ENCODE results near the gene ARHGAP18. TPM values are rescaled to one million over a fixed set of nuclear protein-coding genes. Genes with fewer than 3 reads are reported as not detected.

ARHGAP18 gene
- total RNA-seq, 1 donor from 2014 or later = 110 TPM

- no peak for DNase-seq
Observed at GRCh38 chr6:129665555-129665954, 44.4 kb downstream of the ARHGAP18 start.

- DNase-seq = no peak
Observed at GRCh38 chr6:129663531-129663930, 46.4 kb downstream of the ARHGAP18 start.

GRCh38 chr6:129662980-129663431 lies 47.0 kb downstream of the ARHGAP18 start:
- DNase-seq = no peak

GRCh38 chr6:129662406-129662766 lies 47.6 kb downstream of the ARHGAP18 start:
- no peak for DNase-seq

GRCh38 chr6:129661536-129662405 lies 48.2 kb downstream of the ARHGAP18 start:
- DNase-seq = no peak

- no peak for DNase-seq
Observed at GRCh38 chr6:129660346-129660676, 49.7 kb downstream of the ARHGAP18 start.

- DNase-seq = no peak
Observed at GRCh38 chr6:129659590-129660345, 50.2 kb downstream of the ARHGAP18 start.

- no peak for DNase-seq
Observed at GRCh38 chr6:129659167-129659566, 50.8 kb downstream of the ARHGAP18 start.

GRCh38 chr6:129657483-129657882 lies 52.5 kb downstream of the ARHGAP18 start:
- DNase-seq = no peak

GRCh38 chr6:129655334-129655733 lies 54.6 kb downstream of the ARHGAP18 start:
- no peak for DNase-seq

- DNase-seq = no peak
Observed at GRCh38 chr6:129653746-129654145, 56.2 kb downstream of the ARHGAP18 start.

GRCh38 chr6:129653229-129653628 lies 56.7 kb downstream of the ARHGAP18 start:
- DNase-seq = no peak

GRCh38 chr6:129651291-129651691 lies 58.7 kb downstream of the ARHGAP18 start:
- peak; percentile 29 for DNase-seq

GRCh38 chr6:129648819-129649491 lies 61.0 kb downstream of the ARHGAP18 start:
- DNase-seq = no peak

- no peak for DNase-seq
Observed at GRCh38 chr6:129647044-129647443, 62.9 kb downstream of the ARHGAP18 start.

- DNase-seq = no peak
Observed at GRCh38 chr6:129646642-129647041, 63.3 kb downstream of the ARHGAP18 start.

GRCh38 chr6:129645830-129646579 lies 64.0 kb downstream of the ARHGAP18 start:
- DNase-seq = peak; percentile 65

- peak; percentile 63 for DNase-seq
Observed at GRCh38 chr6:129645106-129645829, 64.7 kb downstream of the ARHGAP18 start.

GRCh38 chr6:129644567-129645015 lies 65.4 kb downstream of the ARHGAP18 start:
- peak; percentile 89 for DNase-seq

GRCh38 chr6:129643968-129644367 lies 66.0 kb downstream of the ARHGAP18 start:
- DNase-seq = peak; percentile 81

- no peak for DNase-seq
Observed at GRCh38 chr6:129643176-129643575, 66.8 kb downstream of the ARHGAP18 start.

- DNase-seq = no peak
Observed at GRCh38 chr6:129642322-129642721, 67.7 kb downstream of the ARHGAP18 start.

All from dermis blood vessel endothelial cell (primary cell).